ENCODE data around the gene LRRTM3.

Gene LRRTM3

DNA sequence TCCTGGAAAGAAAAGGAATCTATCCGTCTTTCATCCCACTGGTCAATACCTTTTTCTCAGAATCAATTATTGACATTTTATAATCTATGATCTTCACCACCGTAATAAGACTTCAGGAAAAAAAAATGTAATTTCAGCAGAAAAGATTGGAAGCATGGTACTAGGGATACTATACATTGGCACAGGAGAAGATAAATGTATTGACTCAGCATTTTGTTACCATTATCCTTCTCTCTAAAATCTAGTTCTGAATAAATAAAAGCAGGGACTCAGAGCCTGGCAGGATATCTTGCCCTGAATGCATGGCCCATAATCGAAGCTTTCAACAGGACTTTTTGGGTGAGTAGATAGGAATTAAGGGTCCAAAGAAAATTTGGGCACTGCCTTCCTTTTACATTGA is 120.7 kb downstream of the LRRTM3 start:
- TF ChIP-seq, protein P1, sequence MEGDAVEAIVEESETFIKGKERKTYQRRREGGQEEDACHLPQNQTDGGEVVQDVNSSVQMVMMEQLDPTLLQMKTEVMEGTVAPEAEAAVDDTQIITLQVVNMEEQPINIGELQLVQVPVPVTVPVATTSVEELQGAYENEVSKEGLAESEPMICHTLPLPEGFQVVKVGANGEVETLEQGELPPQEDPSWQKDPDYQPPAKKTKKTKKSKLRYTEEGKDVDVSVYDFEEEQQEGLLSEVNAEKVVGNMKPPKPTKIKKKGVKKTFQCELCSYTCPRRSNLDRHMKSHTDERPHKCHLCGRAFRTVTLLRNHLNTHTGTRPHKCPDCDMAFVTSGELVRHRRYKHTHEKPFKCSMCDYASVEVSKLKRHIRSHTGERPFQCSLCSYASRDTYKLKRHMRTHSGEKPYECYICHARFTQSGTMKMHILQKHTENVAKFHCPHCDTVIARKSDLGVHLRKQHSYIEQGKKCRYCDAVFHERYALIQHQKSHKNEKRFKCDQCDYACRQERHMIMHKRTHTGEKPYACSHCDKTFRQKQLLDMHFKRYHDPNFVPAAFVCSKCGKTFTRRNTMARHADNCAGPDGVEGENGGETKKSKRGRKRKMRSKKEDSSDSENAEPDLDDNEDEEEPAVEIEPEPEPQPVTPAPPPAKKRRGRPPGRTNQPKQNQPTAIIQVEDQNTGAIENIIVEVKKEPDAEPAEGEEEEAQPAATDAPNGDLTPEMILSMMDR (IDR thresholded peaks at IDR 0.05; ENCODE audit: borderline replicate concordance, extremely low read depth, low read length, poor library complexity, severe bottlenecking): no peak
- TF ChIP-seq EZH2 (IDR thresholded peaks at IDR 0.05; ENCODE audit: borderline replicate concordance, low read depth, low read length, severe bottlenecking): no peak
- Histone ChIP-seq H3K4me2 (ENCODE audit: insufficient read depth, low read length) (no peak overlapping the region), H3K4me3 (ENCODE audit: low read depth in 1 of 2, low read length in 2 of 2) (no peak overlapping the region), H4K20me1 (ENCODE audit: insufficient read depth, low read length) (no peaks in the 10 kb centered on the region), H3K4me1 (ENCODE audit: insufficient read depth, low read length) (no peaks in the 10 kb centered on the region), H3K27ac (ENCODE audit: low read length) (no peak overlapping the region), H3K9ac (ENCODE audit: low read depth, low read length) (no peak overlapping the region), H3K36me3 (ENCODE audit: insufficient read depth, low read length) (no peaks in the 10 kb centered on the region), H3K79me2 (ENCODE audit: insufficient read depth, low read length) (no peaks in the 10 kb centered on the region), H2AFZ (ENCODE audit: low read depth, low read length) (no peak overlapping the region), H3K27me3 (ENCODE audit: insufficient read depth, low read length, poor library complexity) (no peaks in the 10 kb centered on the region), H3K9me3 (ENCODE audit: insufficient read depth, low read length, severe bottlenecking) (no peaks in the 10 kb centered on the region)
- no peak for ATAC-seq (ENCODE audit: insufficient read depth, low read depth)
- DNase-seq: no peak

DNA sequence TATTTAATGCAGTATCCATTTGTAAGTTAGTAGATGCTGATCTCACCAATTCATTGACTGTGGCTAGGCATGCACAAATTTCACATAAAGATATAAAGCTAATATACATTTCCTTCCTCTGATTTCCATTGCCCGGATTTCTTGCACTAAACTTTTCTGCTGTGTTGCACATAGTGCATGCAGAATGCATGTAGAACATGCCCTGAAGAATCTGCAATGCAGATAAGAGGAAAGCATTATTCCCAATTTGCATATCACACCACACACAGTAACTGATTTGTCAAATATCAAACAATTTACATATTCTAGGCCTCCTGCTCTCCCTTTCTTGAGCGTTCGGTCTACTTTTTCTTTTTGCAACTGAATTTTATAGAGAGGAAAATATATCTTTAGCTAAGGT is 124.2 kb downstream of the LRRTM3 start:
- Histone ChIP-seq H3K9ac (ENCODE audit: low read depth, low read length) (no peak overlapping the region), H3K27me3 (ENCODE audit: insufficient read depth, low read length, poor library complexity) (no peaks in the 10 kb centered on the region), H3K9me3 (ENCODE audit: insufficient read depth, low read length, severe bottlenecking) (no peaks in the 10 kb centered on the region), H3K4me3 (ENCODE audit: low read depth in 1 of 2, low read length in 2 of 2) (no peak overlapping the region), H3K27ac (ENCODE audit: low read length) (no peak overlapping the region), H2AFZ (ENCODE audit: low read depth, low read length) (no peak overlapping the region), H3K4me1 (ENCODE audit: insufficient read depth, low read length) (no peaks in the 10 kb centered on the region), H3K79me2 (ENCODE audit: insufficient read depth, low read length) (no peaks in the 10 kb centered on the region), H3K4me2 (ENCODE audit: insufficient read depth, low read length) (no peak overlapping the region), H3K36me3 (ENCODE audit: insufficient read depth, low read length) (no peaks in the 10 kb centered on the region), H4K20me1 (ENCODE audit: insufficient read depth, low read length) (no peaks in the 10 kb centered on the region)
- TF ChIP-seq EZH2 (IDR thresholded peaks at IDR 0.05; ENCODE audit: borderline replicate concordance, low read depth, low read length, severe bottlenecking): no peak
- TF ChIP-seq, protein P1 (IDR thresholded peaks at IDR 0.05; ENCODE audit: borderline replicate concordance, extremely low read depth, low read length, poor library complexity, severe bottlenecking): no peak
- DNase-seq (no peak), ATAC-seq (ENCODE audit: insufficient read depth, low read depth) (no peak)

DNA sequence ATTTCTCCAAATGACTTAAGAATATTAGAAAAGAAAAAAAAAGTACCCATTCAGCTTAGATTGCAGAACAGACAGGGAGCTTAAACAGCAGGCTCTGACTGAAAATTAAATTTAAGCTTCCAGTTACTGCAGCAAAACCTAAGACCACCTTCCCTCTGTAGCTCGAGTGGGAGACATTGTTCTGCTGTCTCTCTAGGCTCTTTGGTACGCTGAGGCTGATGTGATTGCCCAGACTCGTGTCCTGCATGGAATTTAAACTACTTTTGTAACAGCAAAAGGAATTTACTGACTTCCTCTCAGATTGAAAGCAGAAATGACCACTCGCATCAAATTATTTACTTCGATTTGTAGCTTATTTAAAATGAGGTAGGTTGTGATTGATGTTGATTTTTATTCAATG is 124.6 kb downstream of the LRRTM3 start:
- H3K79me2 ChIP-seq (ENCODE audit: insufficient read depth, low read length): no peaks in the 10 kb centered on the region
- no peak overlapping the region for H2AFZ ChIP-seq (ENCODE audit: low read depth, low read length)
- no peaks in the 10 kb centered on the region for H3K4me1 ChIP-seq (ENCODE audit: insufficient read depth, low read length)
- no peak for DNase-seq
- no peak overlapping the region for H3K27ac ChIP-seq (ENCODE audit: low read length)
- no peak overlapping the region for H3K9ac ChIP-seq (ENCODE audit: low read depth, low read length)
- no peak overlapping the region for H3K4me2 ChIP-seq (ENCODE audit: insufficient read depth, low read length)
- no peak for TF ChIP-seq EZH2 (IDR thresholded peaks at IDR 0.05; ENCODE audit: borderline replicate concordance, low read depth, low read length, severe bottlenecking)
- TF ChIP-seq, protein P1 (IDR thresholded peaks at IDR 0.05; ENCODE audit: borderline replicate concordance, extremely low read depth, low read length, poor library complexity, severe bottlenecking): no peak
- no peak overlapping the region for H3K4me3 ChIP-seq (ENCODE audit: low read depth in 1 of 2, low read length in 2 of 2)
- no peak for ATAC-seq (ENCODE audit: insufficient read depth, low read depth)
- no peaks in the 10 kb centered on the region for H3K9me3 ChIP-seq (ENCODE audit: insufficient read depth, low read length, severe bottlenecking)
- H3K27me3 ChIP-seq (ENCODE audit: insufficient read depth, low read length, poor library complexity): no peaks in the 10 kb centered on the region
- no peaks in the 10 kb centered on the region for H3K36me3 ChIP-seq (ENCODE audit: insufficient read depth, low read length)
- H4K20me1 ChIP-seq (ENCODE audit: insufficient read depth, low read length): no peaks in the 10 kb centered on the region

DNA sequence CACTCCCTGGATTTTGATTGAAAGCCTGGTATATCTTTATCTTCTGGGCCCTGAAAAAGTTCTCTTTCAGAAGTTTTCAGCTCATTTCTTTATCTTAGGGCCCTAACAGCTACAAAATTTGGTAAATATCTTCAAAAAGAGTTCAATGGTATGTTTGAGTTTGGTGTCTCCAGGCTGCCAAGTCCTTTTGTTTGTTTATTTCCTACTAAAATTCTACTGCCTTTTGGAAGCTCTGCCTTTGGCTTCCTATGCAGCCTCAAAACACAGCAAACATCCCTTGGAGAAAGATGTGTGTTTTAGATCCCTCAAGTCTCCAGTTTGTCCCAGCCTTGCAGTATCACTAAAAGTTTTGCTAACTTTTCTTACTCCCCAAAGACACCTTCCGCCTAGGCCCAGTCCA is 146.8 kb downstream of the LRRTM3 start:
- Histone ChIP-seq H3K9ac (ENCODE audit: low read depth, low read length) (no peak overlapping the region), H3K27ac (ENCODE audit: low read length) (no peak overlapping the region), H3K9me3 (ENCODE audit: insufficient read depth, low read length, severe bottlenecking) (no peaks in the 10 kb centered on the region), H4K20me1 (ENCODE audit: insufficient read depth, low read length) (no peaks in the 10 kb centered on the region), H2AFZ (ENCODE audit: low read depth, low read length) (no peak overlapping the region), H3K4me2 (ENCODE audit: insufficient read depth, low read length) (no peak overlapping the region), H3K4me3 (ENCODE audit: low read depth in 1 of 2, low read length in 2 of 2) (no peak overlapping the region), H3K36me3 (ENCODE audit: insufficient read depth, low read length) (no peaks in the 10 kb centered on the region), H3K4me1 (ENCODE audit: insufficient read depth, low read length) (no peaks in the 10 kb centered on the region), H3K27me3 (ENCODE audit: insufficient read depth, low read length, poor library complexity) (no peaks in the 10 kb centered on the region), H3K79me2 (ENCODE audit: insufficient read depth, low read length) (no peaks in the 10 kb centered on the region)
- ATAC-seq (ENCODE audit: insufficient read depth, low read depth) (no peak), DNase-seq (no peak)
- no peak for TF ChIP-seq EZH2 (IDR thresholded peaks at IDR 0.05; ENCODE audit: borderline replicate concordance, low read depth, low read length, severe bottlenecking)
- TF ChIP-seq, protein P1 (IDR thresholded peaks at IDR 0.05; ENCODE audit: borderline replicate concordance, extremely low read depth, low read length, poor library complexity, severe bottlenecking): no peak

All from DND-41 (cell line).